CD4-positive, alpha-beta T cell treated with Interleukin-1 beta for 1 hour (primary cell): ENCODE results near the gene SEMA5A.

Experiments used
- DNase-seq, 2 donors: peaks; one replicate each; pipeline ENCODE4 v3.0.0-alpha.2; 2020 to 2022

Gene SEMA5A

DNA sequence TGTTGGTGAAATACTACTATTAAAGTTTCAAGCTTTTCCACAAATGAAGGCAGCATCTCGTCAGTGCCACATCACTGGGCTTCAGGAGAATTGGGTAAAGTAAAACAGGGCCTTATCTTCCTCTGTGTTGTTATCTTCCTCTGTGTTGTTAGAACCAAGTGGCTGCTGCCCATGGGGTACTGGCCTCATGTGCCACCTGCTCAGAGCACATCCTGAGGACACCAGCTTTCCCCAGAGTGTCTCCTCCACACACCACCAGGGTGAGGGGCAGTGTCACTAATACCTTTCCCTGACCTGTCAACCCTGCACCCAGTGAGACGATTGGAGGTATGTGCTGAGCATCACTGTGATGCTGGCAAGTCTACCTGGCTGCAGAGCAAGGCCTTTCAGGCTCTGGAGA is 499.9 kb downstream of the SEMA5A start:
- no peak for DNase-seq

DNA sequence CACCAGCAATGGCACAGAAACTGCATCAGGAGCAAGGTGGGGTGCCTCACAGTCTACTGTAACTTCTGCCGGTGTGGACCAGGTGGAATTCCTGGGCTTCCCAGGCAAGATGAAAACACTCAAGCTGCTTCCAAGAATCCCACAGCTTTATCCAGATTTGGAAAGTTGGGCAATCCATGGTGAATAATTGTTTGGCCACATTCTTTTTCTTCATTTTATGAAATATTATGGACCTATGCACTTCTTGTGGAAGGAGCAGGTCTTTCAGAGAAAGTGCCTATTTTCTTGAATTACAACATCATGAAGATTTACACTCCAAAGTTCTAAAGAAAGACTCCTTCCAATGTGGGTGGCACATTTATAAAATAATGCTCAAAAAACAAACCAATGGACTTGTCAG is 503.6 kb downstream of the SEMA5A start:
- no peak for DNase-seq

DNA sequence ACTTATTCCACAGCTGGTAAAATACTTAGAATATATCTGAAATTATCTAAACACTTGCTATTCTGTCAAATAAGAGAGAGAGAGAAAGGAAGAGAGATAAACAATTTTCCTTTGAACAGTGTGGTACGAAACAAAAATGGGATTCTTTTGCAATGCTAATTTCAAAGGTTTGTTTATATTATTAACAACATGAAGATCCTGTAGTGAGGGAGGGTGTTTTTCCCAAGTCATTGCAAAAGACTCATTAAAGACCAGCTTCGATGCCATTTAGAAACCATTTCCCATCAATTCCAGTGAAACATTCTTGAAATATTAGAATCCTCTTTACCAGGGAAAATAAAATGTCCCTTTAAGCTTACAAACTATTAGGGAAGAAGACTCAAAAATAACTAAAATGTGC is 505.4 kb downstream of the SEMA5A start:
- DNase-seq: no peak

DNA sequence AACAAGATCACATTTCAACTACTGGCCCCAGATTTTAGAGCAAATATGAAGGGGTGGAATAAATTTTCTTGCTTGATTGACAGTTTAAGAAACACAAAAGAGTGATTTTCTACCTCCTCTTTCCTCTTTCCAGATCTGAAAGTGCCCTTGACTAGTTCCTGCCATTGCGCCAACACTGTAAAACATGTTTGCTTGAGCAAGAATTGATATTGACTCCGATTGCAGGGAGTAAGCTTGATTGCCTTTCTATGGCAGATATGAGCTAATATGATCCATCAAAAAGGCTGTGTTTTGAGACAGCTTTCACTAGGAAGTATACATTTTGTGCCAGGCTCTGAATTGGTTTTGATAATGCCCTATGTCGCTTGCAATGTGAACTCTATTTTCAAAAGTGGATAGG is 508.8 kb downstream of the SEMA5A start:
- no peak for DNase-seq

DNA sequence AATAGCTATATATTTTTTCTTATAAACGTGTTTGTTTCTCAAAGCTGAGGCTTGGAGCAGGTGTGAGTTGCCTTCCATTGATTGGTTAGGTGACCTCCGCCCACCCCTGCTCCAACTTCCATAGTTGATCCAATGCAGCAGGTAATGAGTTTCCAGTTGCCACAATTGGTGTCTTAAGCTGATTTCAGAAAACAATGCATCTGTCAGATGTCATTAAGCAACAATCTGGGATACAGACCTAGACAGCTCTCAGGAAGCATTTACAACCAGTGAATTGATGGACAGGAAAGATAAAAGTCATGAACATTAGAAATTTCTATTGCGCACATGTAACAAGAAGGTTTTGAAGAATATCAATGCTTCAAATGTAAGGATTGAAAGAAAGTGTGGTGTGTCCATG is 510.5 kb downstream of the SEMA5A start:
- no peak for DNase-seq

DNA sequence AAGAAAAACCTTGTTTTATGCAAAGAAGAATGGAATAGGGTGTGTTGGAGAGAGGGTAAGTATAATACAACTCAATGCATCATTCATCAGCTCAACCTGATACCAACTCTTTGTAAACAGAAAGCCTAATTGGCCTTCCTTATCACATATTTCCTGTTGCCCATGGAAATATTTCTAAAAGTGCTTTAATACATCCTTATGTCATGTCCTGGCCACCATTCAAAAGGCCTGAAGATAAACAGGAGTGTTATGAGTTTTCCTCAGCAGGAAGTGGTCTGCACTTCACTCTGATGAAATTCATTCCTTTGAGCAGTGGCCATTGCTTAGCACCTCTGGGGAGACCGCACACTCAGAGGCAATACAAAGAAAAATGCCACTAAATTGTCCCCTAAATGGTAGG is 511.2 kb downstream of the SEMA5A start:
- DNase-seq: no peak

DNA sequence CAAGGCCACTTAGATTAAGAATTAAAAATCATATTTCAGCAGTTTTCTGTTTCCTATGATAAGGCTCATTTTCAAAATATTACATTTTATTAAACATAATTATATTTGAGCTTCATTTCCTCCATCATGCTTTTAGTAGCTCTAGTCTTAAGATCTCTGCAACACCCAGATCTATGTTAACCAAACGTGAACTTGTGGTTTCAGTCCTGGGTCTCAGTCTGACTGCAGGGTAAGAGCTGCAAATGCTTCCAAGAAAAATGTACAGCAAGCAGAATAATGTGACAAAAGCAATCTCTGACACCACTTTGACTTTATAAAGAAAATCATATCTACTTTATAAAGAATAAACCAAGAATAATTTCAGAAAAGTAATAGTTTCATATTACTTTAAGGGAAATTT is 512.4 kb downstream of the SEMA5A start:
- no peak for DNase-seq

DNA sequence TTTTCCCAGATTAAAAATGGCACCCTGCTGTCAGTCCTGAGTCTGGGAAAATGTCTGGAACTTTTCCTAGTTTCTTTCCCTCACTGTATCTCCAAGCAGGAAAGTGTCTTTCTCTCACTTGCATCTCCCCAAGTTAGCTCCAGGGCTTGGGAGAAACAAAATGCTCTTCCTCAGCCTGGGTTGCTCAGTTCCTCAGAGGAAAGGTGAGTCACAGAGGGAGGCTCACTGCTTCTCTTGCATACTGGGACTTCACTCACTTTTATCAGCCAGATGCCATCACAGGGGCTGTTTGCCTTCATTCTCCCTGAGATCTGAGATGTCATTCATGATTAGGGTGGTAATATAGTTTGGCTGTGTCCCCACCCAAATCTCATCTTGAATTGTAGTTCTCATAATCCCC is 519.9 kb downstream of the SEMA5A start:
- DNase-seq: no peak

DNA sequence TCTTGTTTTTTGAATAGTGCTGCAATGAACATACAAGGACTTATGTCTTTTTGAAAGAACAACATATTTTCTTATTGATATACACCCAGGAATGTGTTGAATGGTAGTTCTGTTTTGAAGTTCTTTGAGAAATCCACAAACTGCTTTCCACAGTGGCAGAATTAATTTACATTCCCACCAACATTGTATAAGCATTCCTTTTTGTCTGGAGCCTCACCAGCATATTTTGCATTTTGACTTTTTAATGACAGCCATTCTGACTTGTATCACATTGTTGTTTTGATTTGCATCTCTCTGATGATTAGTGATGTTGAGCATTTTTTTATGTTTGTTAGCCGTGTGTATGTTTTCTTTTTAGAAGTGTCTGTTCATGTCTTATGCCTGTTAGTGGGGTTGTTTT is 524.9 kb downstream of the SEMA5A start:
- no peak for DNase-seq

DNA sequence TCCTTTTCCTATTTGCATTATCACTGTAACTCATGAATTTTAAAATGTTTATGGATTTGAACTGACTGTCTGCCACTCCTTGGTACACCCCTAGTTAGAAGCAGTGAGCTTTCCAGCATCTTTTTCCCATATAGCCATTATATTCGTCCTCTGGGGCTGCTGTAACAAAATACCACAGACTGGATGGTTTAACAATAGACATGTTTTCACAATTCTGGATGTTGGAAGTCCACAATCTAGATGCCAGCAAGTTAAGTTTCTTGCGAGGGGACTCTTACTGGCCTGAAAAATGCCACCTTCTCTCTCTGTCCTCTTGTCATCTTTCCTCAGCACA is 530.0 kb downstream of the SEMA5A start:
- no peak for DNase-seq

DNA sequence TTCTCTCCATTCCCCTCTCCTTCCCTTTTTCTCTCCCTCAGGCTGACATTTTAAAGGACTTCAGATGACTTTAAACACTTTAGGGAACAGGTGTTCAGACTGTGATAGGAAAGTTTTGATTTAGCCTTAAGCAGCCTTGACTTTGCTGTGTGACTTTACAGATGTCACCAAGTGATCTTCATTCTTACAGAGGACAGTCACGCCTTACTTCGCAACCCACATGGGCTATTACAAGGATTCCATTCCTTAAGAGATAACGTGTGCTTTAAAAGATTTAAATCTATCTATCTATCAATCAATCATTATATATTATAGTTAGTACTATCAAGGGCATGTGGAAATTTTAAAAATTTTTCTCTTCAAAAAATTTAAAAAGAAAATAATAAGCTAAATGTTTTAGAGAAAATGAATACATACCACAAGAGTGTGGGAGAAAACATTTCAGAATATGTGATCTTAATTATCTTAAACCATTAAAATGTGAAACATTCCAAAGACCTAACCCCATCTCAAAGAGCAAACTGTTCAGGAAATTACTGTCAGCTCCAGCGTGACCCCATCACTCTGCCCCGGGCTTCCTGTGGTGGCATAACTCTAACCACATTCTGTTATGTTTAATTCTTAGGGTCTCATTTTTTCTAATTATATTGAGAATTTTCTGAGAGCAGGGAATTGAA is 530.5 kb downstream of the SEMA5A start:
- no peak for DNase-seq

DNA sequence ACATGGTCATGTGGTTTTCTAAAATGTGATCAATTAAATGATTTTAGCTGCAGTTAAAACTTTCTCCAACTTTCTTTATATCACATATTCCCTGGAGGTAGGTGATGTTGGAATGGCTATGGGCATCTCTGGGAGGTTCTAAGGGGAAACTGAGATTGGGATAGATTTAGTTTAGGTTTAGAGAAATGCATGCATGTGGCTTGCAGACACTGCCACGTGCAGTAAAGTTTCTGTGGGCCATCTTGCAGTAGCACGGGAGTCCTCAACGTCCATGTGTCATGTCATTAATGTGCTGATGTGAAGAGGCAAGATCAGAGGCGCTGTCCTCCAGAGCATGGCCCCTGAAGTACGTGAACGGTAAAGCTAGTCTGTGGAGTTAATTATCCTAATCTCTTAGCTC is 532.7 kb downstream of the SEMA5A start:
- DNase-seq: no peak

DNA sequence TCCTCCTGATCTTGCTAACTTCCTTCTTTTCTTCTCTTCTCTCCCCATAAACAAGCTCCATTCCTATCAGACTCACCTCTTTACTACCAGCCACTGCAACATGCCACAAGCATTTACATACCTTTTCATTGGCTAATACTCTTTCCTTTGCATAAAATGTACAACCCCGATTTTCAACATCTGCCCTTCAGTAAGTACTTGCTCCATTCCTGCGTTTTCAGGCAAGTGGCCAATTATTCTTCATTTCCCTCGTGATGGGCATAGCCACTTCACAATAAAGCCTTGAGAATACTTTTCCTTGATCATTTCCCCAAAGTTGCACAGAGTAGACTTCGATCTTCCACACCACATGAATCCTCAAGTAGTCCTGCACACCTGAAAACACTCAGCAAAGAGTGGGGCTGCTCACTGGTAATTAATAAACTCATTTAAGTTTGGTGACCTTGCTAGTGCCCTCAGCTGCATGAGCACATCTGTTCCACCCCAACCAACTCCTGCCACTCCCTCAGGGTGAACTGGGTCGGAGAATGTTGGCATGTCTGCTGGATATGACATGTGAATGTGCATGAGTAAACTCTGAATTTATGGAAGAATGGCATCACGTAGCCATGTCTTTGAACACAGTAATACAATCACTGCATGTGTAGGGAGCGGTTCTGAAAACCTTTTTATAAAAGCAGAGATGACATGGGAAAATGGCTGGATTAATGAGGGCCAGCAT is 535.8 kb downstream of the SEMA5A start:
- DNase-seq: no peak

DNA sequence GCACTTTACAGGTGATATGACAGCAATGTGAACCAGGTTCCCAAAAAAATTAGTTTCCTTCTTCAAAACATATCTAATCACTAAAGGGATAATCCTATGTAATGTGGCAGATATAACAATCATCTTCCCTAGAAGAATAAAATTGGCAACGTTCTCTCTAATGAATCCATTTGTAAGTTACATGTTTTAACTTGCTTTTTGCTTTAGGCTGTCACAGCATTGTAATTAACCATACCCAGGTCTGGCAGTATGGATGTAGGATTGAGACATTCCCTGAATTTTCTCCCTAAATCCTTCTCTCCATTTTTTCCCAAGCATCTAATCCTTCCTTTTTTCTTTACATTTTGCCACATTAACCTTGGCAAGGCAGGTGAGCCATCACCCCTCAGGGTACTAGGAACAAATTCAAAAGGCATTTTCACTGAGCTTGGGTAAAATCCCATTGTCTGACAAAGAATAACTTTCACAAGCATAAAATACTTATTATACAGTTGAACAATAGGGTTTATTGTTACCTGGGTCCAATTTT is 548.3 kb downstream of the SEMA5A start:
- no peak for DNase-seq

DNA sequence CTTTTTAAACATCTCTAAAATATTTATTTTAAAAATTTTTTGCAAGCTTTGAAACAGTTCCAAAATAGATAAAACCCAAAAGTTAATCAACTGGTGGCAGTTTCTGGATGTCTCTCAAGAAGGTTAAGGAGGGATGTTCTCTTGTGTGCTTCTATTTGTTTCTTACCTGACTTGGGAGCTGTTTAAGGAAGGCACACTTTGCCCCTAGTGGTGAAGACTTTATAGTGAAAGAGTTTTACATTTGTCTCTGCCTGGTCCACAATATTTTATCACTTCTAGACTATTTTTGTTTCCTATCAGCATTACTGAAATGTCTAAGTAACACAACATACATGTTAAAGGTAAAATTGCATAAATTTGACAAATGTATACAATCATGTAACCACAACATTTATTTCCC is 552.8 kb downstream of the SEMA5A start:
- DNase-seq: no peak
